ENCODE measurements around the gene CIDEB. TPM values are rescaled to one million over a fixed set of nuclear protein-coding genes. Genes with fewer than 3 reads are reported as not detected.

The CIDEB gene
- total RNA-seq, 1 donor, result 0.36 TPM

GRCh38 chr14:24282736-24283135 is 25.0 kb downstream of the CIDEB start:
- no peak overlapping the region for H3K27ac ChIP-seq (ENCODE audit: low read depth, low read length)
- H2AFZ ChIP-seq (ENCODE audit: low read length), result no peak overlapping the region
- H3K79me2 ChIP-seq (ENCODE audit: insufficient read depth, low read length), result no peaks in the 10 kb centered on the region
- no peak for TF ChIP-seq CTCF (IDR thresholded peaks at IDR 0.05; ENCODE audit: extremely low read depth, low read depth, low read length)
- no peak overlapping the region for H3K4me3 ChIP-seq (ENCODE audit: insufficient read depth, low read length)
- no peaks in the 10 kb centered on the region for H4K20me1 ChIP-seq (ENCODE audit: insufficient read depth, low read length)
- no peaks in the 10 kb centered on the region for H3K36me3 ChIP-seq (ENCODE audit: insufficient read depth, low read length)
- H3K9me3 ChIP-seq (ENCODE audit: low read depth, low read length), result no peaks in the 10 kb centered on the region
- H3K4me1 ChIP-seq (ENCODE audit: insufficient read depth, low read length), result peaks cover 13% of the 10 kb centered on the region
- peak; percentile 47 for DNase-seq (ENCODE audit: insufficient read length, low spot score, missing footprints)
- H3K27me3 ChIP-seq (ENCODE audit: insufficient read depth, low read length), result no peaks in the 10 kb centered on the region
- H3K4me2 ChIP-seq (ENCODE audit: insufficient read depth, low read length), result no peak overlapping the region

GRCh38 chr14:24281636-24282035 is 26.1 kb downstream of the CIDEB start:
- Histone ChIP-seq H3K79me2 (ENCODE audit: insufficient read depth, low read length) (no peaks in the 10 kb centered on the region), H2AFZ (ENCODE audit: low read length) (no peak overlapping the region), H3K4me2 (ENCODE audit: insufficient read depth, low read length) (no peak overlapping the region), H4K20me1 (ENCODE audit: insufficient read depth, low read length) (no peaks in the 10 kb centered on the region), H3K27me3 (ENCODE audit: insufficient read depth, low read length) (no peaks in the 10 kb centered on the region), H3K9me3 (ENCODE audit: low read depth, low read length) (no peaks in the 10 kb centered on the region), H3K4me3 (ENCODE audit: insufficient read depth, low read length) (no peak overlapping the region), H3K4me1 (ENCODE audit: insufficient read depth, low read length) (peaks cover 13% of the 10 kb centered on the region), H3K27ac (ENCODE audit: low read depth, low read length) (no peak overlapping the region), H3K36me3 (ENCODE audit: insufficient read depth, low read length) (no peaks in the 10 kb centered on the region)
- no peak for DNase-seq (ENCODE audit: insufficient read length, low spot score, missing footprints)
- TF ChIP-seq CTCF (IDR thresholded peaks at IDR 0.05; ENCODE audit: extremely low read depth, low read depth, low read length), result no peak

- H2AFZ ChIP-seq (ENCODE audit: low read length), result no peak overlapping the region
- H3K4me2 ChIP-seq (ENCODE audit: insufficient read depth, low read length), result no peak overlapping the region
- no peaks in the 10 kb centered on the region for H4K20me1 ChIP-seq (ENCODE audit: insufficient read depth, low read length)
- peaks cover 13% of the 10 kb centered on the region for H3K4me1 ChIP-seq (ENCODE audit: insufficient read depth, low read length)
- DNase-seq (ENCODE audit: insufficient read length, low spot score, missing footprints), result peak; percentile 89
- H3K27me3 ChIP-seq (ENCODE audit: insufficient read depth, low read length), result no peaks in the 10 kb centered on the region
- TF ChIP-seq CTCF (IDR thresholded peaks at IDR 0.05; ENCODE audit: extremely low read depth, low read depth, low read length), result no peak
- no peaks in the 10 kb centered on the region for H3K79me2 ChIP-seq (ENCODE audit: insufficient read depth, low read length)
- H3K4me3 ChIP-seq (ENCODE audit: insufficient read depth, low read length), result no peak overlapping the region
- H3K9me3 ChIP-seq (ENCODE audit: low read depth, low read length), result no peaks in the 10 kb centered on the region
- no peak overlapping the region for H3K27ac ChIP-seq (ENCODE audit: low read depth, low read length)
- H3K36me3 ChIP-seq (ENCODE audit: insufficient read depth, low read length), result no peaks in the 10 kb centered on the region
Measured at GRCh38 chr14:24280797-24281460, 26.8 kb downstream of the CIDEB start.

- peak; percentile 66 for DNase-seq (ENCODE audit: insufficient read length, low spot score, missing footprints)
- H3K9me3 ChIP-seq (ENCODE audit: low read depth, low read length), result no peaks in the 10 kb centered on the region
- H3K4me3 ChIP-seq (ENCODE audit: insufficient read depth, low read length), result no peak overlapping the region
- H3K36me3 ChIP-seq (ENCODE audit: insufficient read depth, low read length), result no peaks in the 10 kb centered on the region
- no peak overlapping the region for H3K27ac ChIP-seq (ENCODE audit: low read depth, low read length)
- TF ChIP-seq CTCF (IDR thresholded peaks at IDR 0.05; ENCODE audit: extremely low read depth, low read depth, low read length), result peak; percentile 48
- H3K27me3 ChIP-seq (ENCODE audit: insufficient read depth, low read length), result no peaks in the 10 kb centered on the region
- no peaks in the 10 kb centered on the region for H4K20me1 ChIP-seq (ENCODE audit: insufficient read depth, low read length)
- H3K4me1 ChIP-seq (ENCODE audit: insufficient read depth, low read length), result peaks cover 13% of the 10 kb centered on the region
- no peaks in the 10 kb centered on the region for H3K79me2 ChIP-seq (ENCODE audit: insufficient read depth, low read length)
- no peak overlapping the region for H3K4me2 ChIP-seq (ENCODE audit: insufficient read depth, low read length)
- peak overlapping the region; percentile 51 for H2AFZ ChIP-seq (ENCODE audit: low read length)
Measured at GRCh38 chr14:24279301-24280186, 28.2 kb downstream of the CIDEB start.

Measured in osteoblast (primary cell).